Measurements from ENCODE around the gene FANK1.

- TF ChIP-seq EZH2 (IDR thresholded peaks at IDR 0.05; ENCODE audit: borderline replicate concordance, low read depth, low read length, poor library complexity, severe bottlenecking): no peak
- TF ChIP-seq, protein P1, sequence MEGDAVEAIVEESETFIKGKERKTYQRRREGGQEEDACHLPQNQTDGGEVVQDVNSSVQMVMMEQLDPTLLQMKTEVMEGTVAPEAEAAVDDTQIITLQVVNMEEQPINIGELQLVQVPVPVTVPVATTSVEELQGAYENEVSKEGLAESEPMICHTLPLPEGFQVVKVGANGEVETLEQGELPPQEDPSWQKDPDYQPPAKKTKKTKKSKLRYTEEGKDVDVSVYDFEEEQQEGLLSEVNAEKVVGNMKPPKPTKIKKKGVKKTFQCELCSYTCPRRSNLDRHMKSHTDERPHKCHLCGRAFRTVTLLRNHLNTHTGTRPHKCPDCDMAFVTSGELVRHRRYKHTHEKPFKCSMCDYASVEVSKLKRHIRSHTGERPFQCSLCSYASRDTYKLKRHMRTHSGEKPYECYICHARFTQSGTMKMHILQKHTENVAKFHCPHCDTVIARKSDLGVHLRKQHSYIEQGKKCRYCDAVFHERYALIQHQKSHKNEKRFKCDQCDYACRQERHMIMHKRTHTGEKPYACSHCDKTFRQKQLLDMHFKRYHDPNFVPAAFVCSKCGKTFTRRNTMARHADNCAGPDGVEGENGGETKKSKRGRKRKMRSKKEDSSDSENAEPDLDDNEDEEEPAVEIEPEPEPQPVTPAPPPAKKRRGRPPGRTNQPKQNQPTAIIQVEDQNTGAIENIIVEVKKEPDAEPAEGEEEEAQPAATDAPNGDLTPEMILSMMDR (conservative IDR thresholded peaks at IDR 0.05; ENCODE audit: low read depth, low read length): no peak
Observed at GRCh38 chr10:125871338-125871737, 25.0 kb upstream of the FANK1 start.
